Measurements from ENCODE around the gene KIF26A. TPM values are rescaled to one million over a fixed set of nuclear protein-coding genes. Genes with fewer than 3 reads are reported as not detected.

The KIF26A gene
- total RNA-seq, 4 donors from 2014 or later, result 3.7 to 5.3 (median 4.5) TPM

GRCh38 chr14:104228221-104228620 is 89.8 kb downstream of the KIF26A start:
- H3K4me3 ChIP-seq (ENCODE audit: low read depth, poor library complexity, severe bottlenecking), result no peak overlapping the region
- DNase-seq (ENCODE audit: low spot score in 2 of 2), result no peak
- WGBS, 2 donors, result 73 to 81% methylated on average over 7 of the region's 7 CpGs
- TF ChIP-seq, protein P1, sequence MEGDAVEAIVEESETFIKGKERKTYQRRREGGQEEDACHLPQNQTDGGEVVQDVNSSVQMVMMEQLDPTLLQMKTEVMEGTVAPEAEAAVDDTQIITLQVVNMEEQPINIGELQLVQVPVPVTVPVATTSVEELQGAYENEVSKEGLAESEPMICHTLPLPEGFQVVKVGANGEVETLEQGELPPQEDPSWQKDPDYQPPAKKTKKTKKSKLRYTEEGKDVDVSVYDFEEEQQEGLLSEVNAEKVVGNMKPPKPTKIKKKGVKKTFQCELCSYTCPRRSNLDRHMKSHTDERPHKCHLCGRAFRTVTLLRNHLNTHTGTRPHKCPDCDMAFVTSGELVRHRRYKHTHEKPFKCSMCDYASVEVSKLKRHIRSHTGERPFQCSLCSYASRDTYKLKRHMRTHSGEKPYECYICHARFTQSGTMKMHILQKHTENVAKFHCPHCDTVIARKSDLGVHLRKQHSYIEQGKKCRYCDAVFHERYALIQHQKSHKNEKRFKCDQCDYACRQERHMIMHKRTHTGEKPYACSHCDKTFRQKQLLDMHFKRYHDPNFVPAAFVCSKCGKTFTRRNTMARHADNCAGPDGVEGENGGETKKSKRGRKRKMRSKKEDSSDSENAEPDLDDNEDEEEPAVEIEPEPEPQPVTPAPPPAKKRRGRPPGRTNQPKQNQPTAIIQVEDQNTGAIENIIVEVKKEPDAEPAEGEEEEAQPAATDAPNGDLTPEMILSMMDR (IDR thresholded peaks at IDR 0.05), result no peak
- no peak for TF ChIP-seq POLR2A (IDR thresholded peaks at IDR 0.05)
- intact Hi-C loops (cut with DNase I; ENCODE audit: low total_unique reads), result no loop called here

- intact Hi-C loops (cut with DNase I; ENCODE audit: low total_unique reads), result no loop called here
- 84 to 90% methylated on average over 15 to 17 of the region's 17 CpGs for WGBS, 2 donors
- no peak overlapping the region for H3K4me3 ChIP-seq (ENCODE audit: low read depth, poor library complexity, severe bottlenecking)
- TF ChIP-seq POLR2A (IDR thresholded peaks at IDR 0.05), result no peak
- TF ChIP-seq, protein P1 (IDR thresholded peaks at IDR 0.05), result no peak
- no peak for DNase-seq (ENCODE audit: low spot score in 2 of 2)
Measured at GRCh38 chr14:104228716-104229533, 90.5 kb downstream of the KIF26A start.

- TF ChIP-seq, protein P1 (IDR thresholded peaks at IDR 0.05), result no peak
- no peak for TF ChIP-seq POLR2A (IDR thresholded peaks at IDR 0.05)
- DNase-seq (ENCODE audit: low spot score in 2 of 2), result no peak
- no peak overlapping the region for H3K4me3 ChIP-seq (ENCODE audit: low read depth, poor library complexity, severe bottlenecking)
- intact Hi-C loops (cut with DNase I; ENCODE audit: low total_unique reads), result no loop called here
- 84 to 89% methylated on average over 19 to 23 of the region's 23 CpGs for whole genome bisulfite sequencing, 2 donors
Measured at GRCh38 chr14:104229534-104230055, 91.2 kb downstream of the KIF26A start.

DNA sequence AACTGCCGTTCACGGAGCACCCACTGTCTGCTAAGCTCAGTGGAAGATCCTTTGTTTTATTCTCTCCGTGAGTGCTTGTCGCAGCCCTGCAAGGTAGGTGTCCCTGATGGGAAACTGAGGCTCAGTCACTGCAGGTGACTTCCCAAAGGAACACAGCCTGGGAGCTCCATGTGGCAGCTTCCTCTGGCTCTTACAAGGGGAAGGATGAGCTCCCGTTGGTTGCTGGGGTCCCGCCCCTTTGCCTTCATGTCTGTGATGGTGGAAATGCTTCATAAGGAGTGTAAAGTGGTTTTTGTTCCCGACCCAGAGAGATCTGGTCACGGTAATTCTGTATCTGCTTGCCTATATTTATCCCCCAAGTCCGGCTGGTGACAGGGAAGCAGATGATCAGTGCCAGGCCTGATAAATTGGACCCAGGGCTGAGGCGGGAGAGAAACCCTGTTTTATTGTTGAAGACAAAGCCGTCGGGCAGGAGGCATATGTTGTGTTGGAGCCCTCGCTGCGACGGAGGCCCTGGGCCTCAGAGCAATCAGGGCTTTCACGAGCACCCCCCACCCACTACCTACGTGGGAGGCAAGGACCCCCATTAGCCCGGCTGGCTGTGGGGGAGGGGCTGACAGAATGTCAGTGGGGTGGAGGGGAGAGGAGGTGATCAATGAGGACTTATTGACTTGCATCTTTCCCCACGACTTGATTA is 91.9 kb downstream of the KIF26A start:
- H3K4me3 ChIP-seq (ENCODE audit: low read depth, poor library complexity, severe bottlenecking), result no peak overlapping the region
- 70 to 82% methylated on average over 19 of the region's 19 CpGs for WGBS, 2 donors
- TF ChIP-seq, protein P1 (IDR thresholded peaks at IDR 0.05), result no peak
- TF ChIP-seq POLR2A (IDR thresholded peaks at IDR 0.05), result no peak
- no peak for DNase-seq (ENCODE audit: low spot score in 2 of 2)
- intact Hi-C loops (cut with DNase I; ENCODE audit: low total_unique reads), result no loop called here

MicroRNAs encoded within 50 kb of the gene (microRNA counts, 767-probe panel; counts per million panel counts)
- 17,012 to 19,814 counts per million in 2 donors for microRNA hsa-miR-203

Small RNAs within 50 kb of the gene (microRNA-seq; reads per million reads assigned to microRNA genes)
- 0 reads per million in 2 donors for gene MIR203A (ENCODE audit: borderline number of aligned reads in 1 of 2, borderline replicate concordance in 2 of 2)
- 0 reads per million in 2 donors for gene MIR203B (ENCODE audit: borderline number of aligned reads in 1 of 2, borderline replicate concordance in 2 of 2)

Other genes with a start within 250 kb of the KIF26A start
- under 1 TPM; 0.15 to 0.49 (median 0.16) TPM for gene TDRD9, start 210.1 kb upstream of the KIF26A start, total RNA-seq
- not detected for gene RD3L, start 196.1 kb upstream of the KIF26A start, total RNA-seq
- 10 to 100 TPM; 12.1 to 56.6 (median 25.4) TPM for gene ASPG, start 52.9 kb upstream of the KIF26A start, total RNA-seq

Measured in lower leg skin (tissue), 4 donors.